GM19025 (cell line): ENCODE results near the gene VKORC1L1.
"Not testable (repeated sequence)": the region's sequence is repeated elsewhere in the genome, so short reads cannot be mapped to it uniquely, and the experiment has no call there.

Experiments used
- ATAC-seq: cut with Tn5 transposase; IDR thresholded peaks from one replicate; pipeline ENCODE4 v1.9.1; 2021; ENCODE audit warnings: mild to moderate bottlenecking, low read depth, moderate library complexity; ENCODE audit not compliant: unreplicated experiment

The VKORC1L1 gene

GRCh38 chr7:65872776-65873581 lies at the start of gene VKORC1L1:
Gene VKORC1L1 (plus strand): TSS chr7:65873074. CDS start chr7:65873372, 298 bp downstream.
- peak; percentile 88 for ATAC-seq

GRCh38 chr7:65827366-65827765 lies 45.5 kb upstream of the VKORC1L1 start:
- ATAC-seq = no peak

DNA sequence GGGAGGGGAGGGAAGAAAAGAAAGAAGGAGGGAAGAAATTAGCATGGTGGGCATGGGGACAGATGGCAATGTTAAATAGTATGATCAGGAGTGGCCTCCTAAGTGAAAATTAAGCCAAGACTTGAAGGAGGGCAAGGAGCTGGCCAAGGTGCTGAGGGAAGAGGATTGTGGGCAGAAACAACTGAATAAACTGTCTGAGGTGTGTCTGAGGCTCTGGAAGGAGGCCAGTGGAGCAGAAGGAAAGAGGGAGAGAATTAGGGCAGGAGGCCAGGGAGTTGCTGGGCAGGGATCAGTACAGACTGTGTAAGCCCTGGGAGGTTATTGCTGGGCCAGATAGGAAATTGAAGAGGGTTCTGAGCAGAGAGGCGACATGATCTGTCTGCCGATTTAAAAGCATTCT lies 40.6 kb upstream of the VKORC1L1 start:
- no peak for ATAC-seq

- not testable (repeated sequence) for ATAC-seq
Measured at GRCh38 chr7:65836684-65837083, 36.2 kb upstream of the VKORC1L1 start.

GRCh38 chr7:65837541-65837956 lies 35.3 kb upstream of the VKORC1L1 start:
- ATAC-seq = not testable (repeated sequence)

DNA sequence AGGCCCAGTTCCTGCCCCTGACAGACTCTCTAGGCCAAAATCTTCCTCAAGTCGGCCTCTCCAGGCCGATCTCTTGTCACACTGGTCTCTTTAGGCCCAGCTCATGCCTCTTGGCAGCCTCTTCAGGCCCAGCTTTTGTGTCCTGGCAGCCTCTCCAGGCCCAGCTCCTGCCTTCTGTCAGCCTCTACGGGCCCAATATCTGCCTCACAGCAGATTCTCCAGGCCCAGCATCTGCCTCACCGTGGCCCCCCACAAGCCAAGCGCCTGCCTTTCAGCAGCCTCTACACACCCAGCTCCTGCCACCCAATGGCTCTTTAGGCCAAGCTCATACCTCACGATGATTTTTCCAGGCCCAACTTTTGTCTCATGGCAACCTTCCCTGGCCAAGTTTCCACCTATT lies 33.0 kb upstream of the VKORC1L1 start:
- no peak for ATAC-seq

DNA sequence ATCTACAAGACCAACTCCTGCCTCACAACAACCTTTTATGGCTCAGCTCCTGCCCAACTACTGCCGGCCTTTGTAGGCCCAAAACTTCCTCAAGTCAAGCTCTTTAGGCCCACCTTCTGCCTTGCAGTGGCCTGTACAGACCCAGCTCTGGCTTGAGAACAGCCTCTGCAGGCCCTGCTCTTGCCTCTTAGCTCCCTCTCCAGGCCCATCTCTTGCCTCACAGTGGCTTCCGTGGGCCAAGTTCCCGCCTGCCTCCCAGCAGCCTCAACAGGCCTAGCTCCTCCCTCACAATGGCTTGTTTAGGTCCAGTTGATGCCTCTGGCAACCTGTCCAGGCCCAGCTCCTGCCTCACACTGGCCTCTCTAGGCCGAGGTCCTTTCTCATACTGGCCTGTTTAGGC lies 32.4 kb upstream of the VKORC1L1 start:
- ATAC-seq = no peak

- ATAC-seq = not testable (repeated sequence)
Measured at GRCh38 chr7:65843616-65844015, 29.3 kb upstream of the VKORC1L1 start.

DNA sequence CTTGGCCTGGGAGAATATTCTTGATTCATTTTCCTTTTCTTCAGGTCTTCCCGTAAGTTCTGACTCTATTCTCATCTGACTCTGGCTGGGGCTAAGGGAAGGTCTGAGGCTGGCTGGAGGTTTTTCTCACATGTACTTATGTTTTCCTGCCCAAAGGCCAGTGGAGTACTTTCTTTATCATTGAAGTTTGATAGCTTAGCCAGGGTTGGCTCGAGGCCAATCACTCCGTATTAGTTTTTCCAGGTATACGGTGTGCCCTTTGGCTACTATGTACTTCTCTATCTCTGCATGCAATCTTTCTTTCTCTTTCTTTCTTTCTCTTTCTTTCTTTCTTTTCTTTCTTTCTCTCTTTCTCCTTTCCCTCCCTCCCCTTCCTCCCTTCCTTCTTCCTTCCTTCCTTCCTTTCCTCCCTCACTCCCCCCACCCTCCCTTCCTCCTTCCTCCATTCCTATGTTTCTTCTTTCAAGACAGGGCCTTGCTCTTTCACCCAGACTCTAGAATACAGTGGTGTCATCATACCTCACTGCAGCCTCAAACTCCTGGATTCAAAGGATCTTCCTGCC lies 26.8 kb upstream of the VKORC1L1 start:
- ATAC-seq = no peak

GRCh38 chr7:65853426-65853825 lies 19.4 kb upstream of the VKORC1L1 start:
- ATAC-seq = not testable (repeated sequence)

DNA sequence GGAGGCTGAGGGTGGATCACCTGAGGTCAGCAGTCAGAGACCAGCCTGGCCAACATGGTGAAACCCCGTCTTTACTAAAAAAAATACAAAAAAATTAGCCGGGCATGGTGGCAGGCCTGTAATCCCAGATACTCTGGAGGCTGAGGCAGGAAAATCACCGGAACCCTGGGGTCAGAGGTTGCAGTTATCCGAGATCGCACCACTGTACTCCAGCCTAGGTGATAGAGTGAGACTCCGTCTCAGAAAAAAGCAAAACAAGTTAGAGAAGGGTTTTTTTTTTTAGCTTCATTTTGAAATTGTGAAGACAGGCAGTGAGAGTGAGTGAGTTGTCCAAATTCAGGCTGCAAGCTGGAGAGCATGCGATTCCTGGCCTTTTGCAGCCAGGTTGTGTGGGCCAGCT lies 19.0 kb upstream of the VKORC1L1 start:
- ATAC-seq = not testable (repeated sequence)

GRCh38 chr7:65857321-65857894 lies 15.5 kb upstream of the VKORC1L1 start:
- ATAC-seq = not testable (repeated sequence)

DNA sequence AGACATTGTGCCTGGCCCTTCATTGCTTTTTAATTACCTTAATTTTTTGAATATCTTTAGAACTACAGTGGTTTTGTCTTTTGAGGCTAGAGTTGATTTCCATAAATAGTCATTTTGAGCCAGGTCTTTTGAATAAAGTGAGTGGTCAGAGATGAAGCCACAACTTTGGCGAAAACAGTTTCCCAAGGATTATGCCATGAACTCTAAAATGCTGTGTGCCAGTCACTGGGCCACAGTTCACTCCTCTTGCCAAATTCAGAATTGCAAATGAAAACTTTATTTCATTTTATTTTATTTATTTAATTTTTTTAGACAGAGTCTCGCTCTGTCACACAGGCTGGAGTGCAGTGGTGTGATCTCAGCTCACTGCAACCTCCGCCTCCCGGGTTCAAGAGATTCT lies 14.2 kb upstream of the VKORC1L1 start:
- not testable (repeated sequence) for ATAC-seq

- not testable (repeated sequence) for ATAC-seq
Measured at GRCh38 chr7:65866244-65866643, 6.6 kb upstream of the VKORC1L1 start.

DNA sequence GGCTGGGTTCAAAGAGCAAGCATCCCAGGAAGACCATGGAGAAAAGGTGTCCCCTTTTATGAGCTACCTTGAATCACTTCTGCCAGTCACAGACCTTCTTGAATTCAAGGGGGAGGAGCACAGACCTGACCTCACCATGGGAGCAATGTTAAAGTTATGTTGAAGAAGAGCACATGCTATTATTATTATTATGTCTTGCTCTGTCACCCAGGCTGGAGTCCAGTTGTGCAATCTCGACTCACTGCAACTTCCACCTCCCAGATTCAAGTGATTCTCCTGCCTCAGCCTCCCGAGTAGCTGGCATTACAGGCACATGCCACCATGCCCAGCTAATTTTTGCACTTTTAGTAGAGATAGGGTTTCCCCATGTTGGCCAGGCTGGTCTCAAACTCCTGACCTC lies 5.2 kb upstream of the VKORC1L1 start:
- ATAC-seq = not testable (repeated sequence)

DNA sequence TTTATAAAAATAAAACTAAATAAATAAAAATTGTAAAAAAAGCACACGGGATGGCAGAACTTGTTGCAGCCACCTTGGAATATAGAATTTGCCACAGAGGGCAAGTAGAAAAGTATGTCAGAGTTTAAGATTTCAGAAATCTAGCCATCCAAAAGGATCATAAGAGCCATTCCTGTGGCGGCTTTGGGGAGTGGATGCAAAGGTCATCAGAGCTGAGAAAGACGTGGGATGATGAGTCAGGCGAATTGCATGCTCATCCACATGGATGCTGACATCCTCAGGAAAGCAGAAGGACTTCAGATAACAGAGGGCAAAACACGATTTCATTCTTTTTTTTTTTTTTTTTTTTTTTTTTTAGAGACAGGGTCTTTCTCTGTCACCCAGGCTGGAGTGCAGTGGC lies 3.6 kb upstream of the VKORC1L1 start:
- ATAC-seq = not testable (repeated sequence)

- not testable (repeated sequence) for ATAC-seq
Measured at GRCh38 chr7:65871451-65871850, 1.4 kb upstream of the VKORC1L1 start.

- peak; percentile 30 for ATAC-seq
Measured at GRCh38 chr7:65873582-65874193, 814 bp downstream of the VKORC1L1 start.

GRCh38 chr7:65875715-65876114 lies 2.8 kb downstream of the VKORC1L1 start:
- ATAC-seq = not testable (repeated sequence)

DNA sequence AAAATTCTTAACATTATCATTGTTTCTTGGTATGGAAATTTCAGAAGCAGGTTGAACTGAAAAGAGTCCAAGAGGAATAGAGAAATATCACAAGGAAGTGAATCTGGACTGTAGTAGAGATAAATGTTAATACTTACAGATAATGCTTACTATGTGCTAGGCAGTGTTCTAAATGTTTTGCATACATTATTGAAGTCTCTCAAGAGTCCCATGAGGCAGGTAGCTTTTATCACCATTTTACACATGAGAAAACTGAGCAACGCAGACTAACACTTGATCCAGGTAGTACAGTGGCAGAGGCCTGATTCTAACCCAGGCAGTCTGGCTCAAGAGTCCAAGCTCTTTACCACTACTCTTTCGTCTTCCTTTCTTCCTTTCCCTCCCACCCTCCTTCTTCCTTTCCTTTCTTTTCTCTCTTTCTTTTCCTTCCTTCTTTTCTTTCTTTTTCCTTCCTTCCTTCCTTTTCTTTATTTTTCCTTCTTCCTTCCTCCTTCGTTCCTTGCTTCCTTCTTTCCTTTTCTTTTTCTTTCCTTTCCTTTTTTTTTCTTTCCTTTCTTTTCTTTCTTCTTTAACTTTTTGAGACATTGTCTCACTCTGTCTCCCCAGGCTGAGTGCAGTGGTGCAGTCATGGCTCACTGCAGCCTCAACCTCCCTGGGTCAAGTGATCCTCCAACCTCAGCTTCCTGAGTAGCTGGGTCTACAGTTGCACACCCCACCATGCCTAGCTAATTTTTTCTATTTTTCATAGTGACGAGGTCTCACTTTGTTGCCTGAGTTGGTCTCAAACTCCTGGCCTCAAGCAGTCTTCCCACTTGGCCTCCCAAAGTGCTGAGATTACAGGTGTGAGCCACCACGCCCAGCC lies 6.6 kb downstream of the VKORC1L1 start:
- not testable (repeated sequence) for ATAC-seq
